HepG2 (cell line): ENCODE measurements around the gene PCSK7. TPM values are rescaled to one million over a fixed set of nuclear protein-coding genes. Genes with fewer than 3 reads are reported as not detected.

ENCODE experiments used
- ATF7 ChIP-seq, 2 experiments: fragments of 450-650 bp in 1 of 2; sonication (generic) in 1 of 2; formaldehyde crosslinking in 1 of 2; IDR thresholded peaks; 2 replicates each; pipeline versions ENCODE4 v1.4.0 to v1.6.1; 2016 to 2020; ENCODE audit warnings: antibody characterized with exemption in 1 of 2, mild to moderate bottlenecking in 1 of 2, missing genetic modification reagents in 1 of 2
- FOXK1 ChIP-seq: sonication (generic); formaldehyde crosslinking; IDR thresholded peaks from 2 replicates; pipeline ENCODE4 v1.4.0; 2020; ENCODE audit warnings: low read depth, missing genetic modification reagents, borderline replicate concordance
- HNRNPK ChIP-seq: fragments of 200-400 bp; formaldehyde crosslinking; IDR thresholded peaks from 2 replicates; pipeline ENCODE4 v1.6.1; 2018; ENCODE audit warnings: low read length, low read depth, moderate library complexity, mild to moderate bottlenecking; ENCODE audit not compliant: poor library complexity, severe bottlenecking
- KDM2A ChIP-seq: sonication (generic); formaldehyde crosslinking; IDR thresholded peaks from 2 replicates; pipeline ENCODE4 v1.4.0; 2020; ENCODE audit warnings: low read depth, missing genetic modification reagents, borderline replicate concordance
- KLF11 ChIP-seq: IDR thresholded peaks from 2 replicates; pipeline ENCODE4 v1.6.1; 2016; ENCODE audit warnings: missing compliant biosample characterization
- MEIS1 ChIP-seq: sonication (generic); formaldehyde crosslinking; IDR thresholded peaks from 2 replicates; pipeline ENCODE4 v1.9.0; 2021; ENCODE audit warnings: mild to moderate bottlenecking, missing genetic modification reagents, moderate library complexity, borderline replicate concordance
- NFYB ChIP-seq: sonication (generic); formaldehyde crosslinking; IDR thresholded peaks from 2 replicates; pipeline ENCODE4 v1.4.0; 2020; ENCODE audit warnings: missing genetic modification reagents
- NRL ChIP-seq: sonication (generic); formaldehyde crosslinking; IDR thresholded peaks from 2 replicates; pipeline ENCODE4 v1.5.0; 2020; ENCODE audit warnings: missing genetic modification reagents, mild to moderate bottlenecking, moderate library complexity, borderline replicate concordance
- PHF8 ChIP-seq: sonication (generic); formaldehyde crosslinking; IDR thresholded peaks from 2 replicates; pipeline ENCODE4 v1.5.0; 2020; ENCODE audit warnings: missing genetic modification reagents
- PRPF4 ChIP-seq: fragments of 200-400 bp; formaldehyde crosslinking; IDR thresholded peaks from 2 replicates; pipeline ENCODE4 v1.6.1; 2016; ENCODE audit warnings: low read length, low read depth; ENCODE audit not compliant: poor library complexity, severe bottlenecking
- RBFOX2 ChIP-seq: fragments of 200-400 bp; formaldehyde crosslinking; IDR thresholded peaks from 2 replicates; pipeline ENCODE4 v1.6.1; 2017; ENCODE audit warnings: low read depth, mild to moderate bottlenecking, low read length
- SIN3B ChIP-seq: fragments of 150-350 bp; IDR thresholded peaks from 2 replicates; pipeline ENCODE4 v1.6.1; 2014; ENCODE audit warnings: low read length
- TAF15 ChIP-seq: fragments of 200-400 bp; formaldehyde crosslinking; IDR thresholded peaks from one replicate; pipeline ENCODE4 v1.6.1; 2018; ENCODE audit warnings: mild to moderate bottlenecking, low read depth, low read length; ENCODE audit not compliant: poor library complexity, severe bottlenecking
- TBX2 ChIP-seq: sonication (generic); formaldehyde crosslinking; IDR thresholded peaks from 2 replicates; pipeline ENCODE4 v1.5.0; 2020; ENCODE audit warnings: missing genetic modification reagents, mild to moderate bottlenecking, borderline replicate concordance
- ZKSCAN5 ChIP-seq: sonication (generic); formaldehyde crosslinking; IDR thresholded peaks from 2 replicates; pipeline ENCODE4 v1.5.1; 2020; ENCODE audit warnings: mild to moderate bottlenecking, missing genetic modification reagents
- ZNF230 ChIP-seq: sonication (generic); formaldehyde crosslinking; IDR thresholded peaks from 2 replicates; pipeline ENCODE4 v1.4.0; 2020; ENCODE audit warnings: mild to moderate bottlenecking, missing genetic modification reagents
- ZNF674 ChIP-seq: sonication (generic); formaldehyde crosslinking; IDR thresholded peaks from 2 replicates; pipeline ENCODE4 v1.5.0; 2020; ENCODE audit warnings: low read depth, mild to moderate bottlenecking, missing genetic modification reagents
- ZNF772 ChIP-seq: sonication (generic); formaldehyde crosslinking; IDR thresholded peaks from 2 replicates; pipeline ENCODE4 v1.5.0; 2020; ENCODE audit warnings: mild to moderate bottlenecking, missing genetic modification reagents
- ZNF788 ChIP-seq: sonication (generic); formaldehyde crosslinking; IDR thresholded peaks from 2 replicates; pipeline ENCODE4 v1.5.0; 2020; ENCODE audit warnings: mild to moderate bottlenecking, missing genetic modification reagents, borderline replicate concordance
- polyA plus RNA-seq, 8 experiments: library from polyadenylated mRNA; depleted of rRNA in 3 of 8; stranded (reverse) in 7 of 8; unstranded in 1 of 8; fragments of >200 nt; fragmentation: Illumina TruSeq in 4 of 8; extraction: Trizol in 4 of 8; gene quantifications; 2 replicates each; pipeline versions ENCODE4 v1.2.1 to v1.2.3, GENCODE V29; 2011 to 2016; ENCODE audit warnings: low read depth in 4 of 8, missing spikeins in 1 of 8, mixed read lengths in 1 of 8; ENCODE audit not compliant: insufficient read depth in 1 of 8
- total RNA-seq, 5 experiments: library from RNA; depleted of rRNA; stranded (reverse); fragments of >200 nt; fragmentation: Illumina TruSeq; extraction: Trizol; gene quantifications; 2 replicates each; pipeline ENCODE4 v1.2.3, GENCODE V29; 2016; ENCODE audit warnings: low read depth in 1 of 5
- TF ChIP-seq, protein P1 (sequence below), 2 experiments: fragments of 450-650 bp in 1 of 2; sonication (generic) in 1 of 2; formaldehyde crosslinking in 1 of 2; IDR thresholded peaks; 2 replicates each; pipeline versions ENCODE4 v1.6.1 to v1.8.0; 2016 to 2022; ENCODE audit warnings: antibody characterized with exemption in 1 of 2, mild to moderate bottlenecking in 1 of 2, missing genetic modification reagents in 1 of 2
- TF ChIP-seq, protein P2 (sequence below): sonication (generic); formaldehyde crosslinking; IDR thresholded peaks from 2 replicates; pipeline ENCODE4 v1.5.0; 2020; ENCODE audit warnings: missing genetic modification reagents, mild to moderate bottlenecking, borderline replicate concordance

The PCSK7 gene
- total and polyA plus RNA-seq, 2 of the 13 experiments (the other 11 are each of a cell fraction or from before 2014, with no cell fraction given) = 13.4 to 13.8 TPM

DNA sequence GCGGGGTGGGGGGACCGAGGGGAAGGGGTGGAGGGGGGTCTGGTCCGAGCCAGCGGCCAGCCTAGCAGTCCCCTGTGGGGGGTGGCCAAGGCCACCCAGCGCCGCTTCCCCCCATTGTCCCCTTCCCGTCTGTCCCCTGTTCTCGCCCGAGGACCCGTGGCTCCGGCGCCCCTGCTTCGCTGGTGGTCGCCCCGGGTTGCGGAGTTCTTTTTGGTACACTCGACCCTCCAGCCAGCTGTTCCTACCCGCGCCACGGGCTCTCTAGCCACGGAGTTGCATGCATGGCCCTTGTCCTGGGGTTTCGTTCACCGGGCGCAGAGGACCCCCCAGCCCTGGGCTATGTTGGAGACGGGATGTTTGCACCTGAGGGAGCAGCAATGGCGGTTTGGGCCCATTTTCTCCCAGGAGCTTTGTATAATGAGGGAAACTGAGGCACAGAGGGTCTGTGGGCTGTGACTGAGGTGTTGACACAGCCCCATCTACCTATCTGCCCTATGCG, 1.1 kb upstream of the PCSK7 start (continued):
- TF ChIP-seq, protein P1, sequence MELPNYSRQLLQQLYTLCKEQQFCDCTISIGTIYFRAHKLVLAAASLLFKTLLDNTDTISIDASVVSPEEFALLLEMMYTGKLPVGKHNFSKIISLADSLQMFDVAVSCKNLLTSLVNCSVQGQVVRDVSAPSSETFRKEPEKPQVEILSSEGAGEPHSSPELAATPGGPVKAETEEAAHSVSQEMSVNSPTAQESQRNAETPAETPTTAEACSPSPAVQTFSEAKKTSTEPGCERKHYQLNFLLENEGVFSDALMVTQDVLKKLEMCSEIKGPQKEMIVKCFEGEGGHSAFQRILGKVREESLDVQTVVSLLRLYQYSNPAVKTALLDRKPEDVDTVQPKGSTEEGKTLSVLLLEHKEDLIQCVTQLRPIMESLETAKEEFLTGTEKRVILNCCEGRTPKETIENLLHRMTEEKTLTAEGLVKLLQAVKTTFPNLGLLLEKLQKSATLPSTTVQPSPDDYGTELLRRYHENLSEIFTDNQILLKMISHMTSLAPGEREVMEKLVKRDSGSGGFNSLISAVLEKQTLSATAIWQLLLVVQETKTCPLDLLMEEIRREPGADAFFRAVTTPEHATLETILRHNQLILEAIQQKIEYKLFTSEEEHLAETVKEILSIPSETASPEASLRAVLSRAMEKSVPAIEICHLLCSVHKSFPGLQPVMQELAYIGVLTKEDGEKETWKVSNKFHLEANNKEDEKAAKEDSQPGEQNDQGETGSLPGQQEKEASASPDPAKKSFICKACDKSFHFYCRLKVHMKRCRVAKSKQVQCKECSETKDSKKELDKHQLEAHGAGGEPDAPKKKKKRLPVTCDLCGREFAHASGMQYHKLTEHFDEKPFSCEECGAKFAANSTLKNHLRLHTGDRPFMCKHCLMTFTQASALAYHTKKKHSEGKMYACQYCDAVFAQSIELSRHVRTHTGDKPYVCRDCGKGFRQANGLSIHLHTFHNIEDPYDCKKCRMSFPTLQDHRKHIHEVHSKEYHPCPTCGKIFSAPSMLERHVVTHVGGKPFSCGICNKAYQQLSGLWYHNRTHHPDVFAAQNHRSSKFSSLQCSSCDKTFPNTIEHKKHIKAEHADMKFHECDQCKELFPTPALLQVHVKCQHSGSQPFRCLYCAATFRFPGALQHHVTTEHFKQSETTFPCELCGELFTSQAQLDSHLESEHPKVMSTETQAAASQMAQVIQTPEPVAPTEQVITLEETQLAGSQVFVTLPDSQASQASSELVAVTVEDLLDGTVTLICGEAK (IDR thresholded peaks at IDR 0.05) = no peak
- TF ChIP-seq, protein P1 (CRISPR knock-in tag; IDR thresholded peaks at IDR 0.05) = no peak
- TF ChIP-seq KLF11 (CRISPR knock-in tag) = no peak
- TF ChIP-seq ATF7 (IDR thresholded peaks at IDR 0.05) = no peak
- 0 out of 2 replicates have a peak, but pooled peaks have one; percentile 26 for TF ChIP-seq ATF7 (CRISPR knock-in tag; IDR thresholded peaks at IDR 0.05)
- TF ChIP-seq HNRNPK = peak; percentile 68
- TF ChIP-seq ZNF230 (CRISPR knock-in tag) = 0 out of 2 replicates have a peak, but pooled peaks have one; percentile 63
- no peak for TF ChIP-seq FOXK1 (CRISPR knock-in tag)
- peak; percentile 26; the same call in 1 of the 2 replicates for TF ChIP-seq MEIS1 (CRISPR knock-in tag)
- peak; percentile 52 for TF ChIP-seq RBFOX2
- TF ChIP-seq KDM2A (CRISPR knock-in tag) = no peak
- peak; percentile 29; the same call in 1 of the 2 replicates for TF ChIP-seq TBX2
- 0 out of 2 replicates have a peak, but pooled peaks have one; percentile 58 for TF ChIP-seq ZNF674
- TF ChIP-seq NFYB (CRISPR knock-in tag) = no peak
- TF ChIP-seq NRL = 0 out of 2 replicates have a peak, but pooled peaks have one; percentile 33
- no peak for TF ChIP-seq TAF15
- TF ChIP-seq SIN3B = no peak
- TF ChIP-seq, protein P2, sequence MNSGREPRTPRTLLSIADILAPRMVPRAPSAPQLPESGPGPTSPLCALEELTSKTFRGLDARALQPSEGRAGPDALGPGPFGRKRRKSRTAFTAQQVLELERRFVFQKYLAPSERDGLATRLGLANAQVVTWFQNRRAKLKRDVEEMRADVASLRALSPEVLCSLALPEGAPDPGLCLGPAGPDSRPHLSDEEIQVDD (CRISPR knock-in tag) = no peak
- peak; percentile 18; the same call in 1 of the 2 replicates for TF ChIP-seq PHF8 (CRISPR knock-in tag)
- TF ChIP-seq PRPF4 = no peak
- no peak for TF ChIP-seq ZKSCAN5
- TF ChIP-seq ZNF788 (CRISPR knock-in tag) = 0 out of 2 replicates have a peak, but pooled peaks have one; percentile 31
- no peak for TF ChIP-seq ZNF772 (CRISPR knock-in tag)
